CD4-positive, alpha-beta T cell treated with Interleukin-6 for 4 hours (primary cell): ENCODE data around the gene BCAS1.
A peak's percentile ranks its signal among the peaks of the same experiment; 100 is the strongest.

Source experiments
- DNase-seq: peaks from one replicate; pipeline ENCODE4 v3.0.0-alpha.2; 2020; ENCODE audit warnings: mixed read lengths

The BCAS1 gene

GRCh38 chr20:54103067-54103761, 32.8 kb upstream of the BCAS1 start:
- DNase-seq, result peak; percentile 72

GRCh38 chr20:54102543-54102942, 32.1 kb upstream of the BCAS1 start:
- DNase-seq, result no peak

- no peak for DNase-seq
Observed at GRCh38 chr20:54100563-54100962, 30.2 kb upstream of the BCAS1 start.

- no peak for DNase-seq
Observed at GRCh38 chr20:54099894-54100293, 29.5 kb upstream of the BCAS1 start.

GRCh38 chr20:54098047-54098446, 27.7 kb upstream of the BCAS1 start:
- no peak for DNase-seq

- no peak for DNase-seq
Observed at GRCh38 chr20:54097236-54097529, 26.8 kb upstream of the BCAS1 start.

GRCh38 chr20:54095824-54096223, 25.4 kb upstream of the BCAS1 start:
- DNase-seq, result no peak

GRCh38 chr20:54094268-54094580, 23.8 kb upstream of the BCAS1 start:
- DNase-seq, result no peak

GRCh38 chr20:54093423-54094267, 23.3 kb upstream of the BCAS1 start:
- DNase-seq, result no peak

GRCh38 chr20:54092021-54092420, 21.6 kb upstream of the BCAS1 start:
- DNase-seq, result no peak

GRCh38 chr20:54091120-54091480, 20.7 kb upstream of the BCAS1 start:
- DNase-seq, result no peak

GRCh38 chr20:54090230-54091119, 20.1 kb upstream of the BCAS1 start:
- DNase-seq, result no peak

GRCh38 chr20:54088430-54088829, 18.0 kb upstream of the BCAS1 start:
- no peak for DNase-seq

GRCh38 chr20:54086507-54087039, 16.2 kb upstream of the BCAS1 start:
- no peak for DNase-seq

GRCh38 chr20:54085910-54086309, 15.5 kb upstream of the BCAS1 start:
- DNase-seq, result no peak

GRCh38 chr20:54085425-54085824, 15.0 kb upstream of the BCAS1 start:
- DNase-seq, result no peak

GRCh38 chr20:54084727-54085388, 14.5 kb upstream of the BCAS1 start:
- no peak for DNase-seq

- no peak for DNase-seq
Observed at GRCh38 chr20:54084193-54084592, 13.8 kb upstream of the BCAS1 start.

GRCh38 chr20:54083459-54083858, 13.1 kb upstream of the BCAS1 start:
- no peak for DNase-seq

- DNase-seq, result no peak
Observed at GRCh38 chr20:54082100-54082499, 11.7 kb upstream of the BCAS1 start.

- no peak for DNase-seq
Observed at GRCh38 chr20:54079652-54080051, 9.3 kb upstream of the BCAS1 start.

- DNase-seq, result peak; percentile 34
Observed at GRCh38 chr20:54078296-54078984, 8.0 kb upstream of the BCAS1 start.
